Right kidney (tissue), 9 donors: ENCODE results near the gene DMGDH.

Experiments
- DNase-seq: peaks from one replicate; pipeline ENCODE4 v3.0.0-alpha.2; 2016
- long read RNA-seq, 8 donors: transcript quantifications; one replicate each; lab custom pipeline, GENCODE V29; 2026

Gene DMGDH
- long read RNA-seq, donor 1, partial matches to known transcripts: 75 of 92 reads
- long read RNA-seq, donor 1, other reads (novel, unspliced or antisense): 17 of 92 reads
- long read RNA-seq, donor 2, partial matches to known transcripts: 370 of 373 reads
- long read RNA-seq, donor 2, other reads (novel, unspliced or antisense): 0 of 373 reads
- long read RNA-seq, donor 3: 0 reads
- long read RNA-seq, donor 4: 0 reads
- long read RNA-seq, donor 5, partial matches to known transcripts: 6 of 7 reads
- long read RNA-seq, donor 5, other reads (novel, unspliced or antisense): 0 of 7 reads
- long read RNA-seq, donor 6, partial matches to known transcripts: 24 of 27 reads
- long read RNA-seq, donor 6, other reads (novel, unspliced or antisense): 0 of 27 reads
- long read RNA-seq, donor 7, transcript DMGDH-201 (16 exons, 3,106 nt): major isoform, 5 of 107 reads
- long read RNA-seq, donor 7, partial matches to known transcripts: 96 of 107 reads
- long read RNA-seq, donor 7, other reads (novel, unspliced or antisense): 6 of 107 reads
- long read RNA-seq, donor 8, partial matches to known transcripts: 0 of 2 reads
- long read RNA-seq, donor 8, other reads (novel, unspliced or antisense): 0 of 2 reads

DNA sequence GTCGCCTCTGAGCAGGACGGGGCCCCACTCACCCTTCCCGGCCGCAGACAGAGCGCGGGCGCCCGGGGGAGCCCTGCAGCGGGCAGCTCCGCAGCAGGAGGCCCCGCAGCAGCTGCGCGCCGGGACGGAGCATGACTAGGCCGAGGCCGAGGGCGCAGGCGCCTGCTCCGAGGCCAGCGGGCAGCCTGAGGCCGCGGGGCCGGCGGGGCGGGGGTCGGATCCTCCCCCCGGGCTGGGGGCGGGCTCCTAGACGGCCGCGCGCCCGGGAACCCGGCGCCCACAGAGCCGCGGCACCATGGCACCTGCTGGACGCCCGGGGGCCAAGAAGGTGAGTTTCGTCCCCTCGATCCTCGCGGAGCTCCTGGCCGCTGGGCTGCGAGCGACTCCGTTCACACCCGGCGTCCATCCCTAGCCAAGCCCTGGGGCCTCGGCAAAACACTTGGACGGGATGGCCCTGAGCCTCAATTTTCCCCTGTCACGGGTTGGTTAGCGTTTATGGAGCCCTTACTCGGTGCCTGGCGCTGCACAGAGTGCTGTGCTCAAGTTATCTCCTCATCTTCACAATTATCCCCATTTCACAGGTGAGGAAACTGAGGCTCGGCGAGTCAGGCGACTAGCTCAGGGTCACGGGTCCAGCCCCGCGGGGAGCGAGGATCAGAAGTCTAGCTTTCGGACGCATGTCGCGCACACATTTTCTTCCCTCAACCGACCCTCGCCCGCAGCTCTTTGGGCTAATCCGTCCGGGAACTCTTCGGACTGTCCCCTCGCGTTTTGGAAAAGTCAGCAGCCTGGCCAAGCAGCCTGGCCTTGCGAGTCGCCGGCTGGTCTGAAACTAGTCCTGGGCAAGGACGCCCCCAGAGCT lies at the start of gene DMGDH, which contains the start of gene BHMT2:
Gene DMGDH, minus strand, starts transcription at position 187 of the 862 bp plus-strand sequence. Its CDS starts 54 bp downstream, at position 133.
Gene BHMT2, plus strand, starts transcription at position 280 of the 862 bp plus-strand sequence. Its CDS starts 16 bp downstream, at position 296.
- DNase-seq: peak; percentile 44

DNA sequence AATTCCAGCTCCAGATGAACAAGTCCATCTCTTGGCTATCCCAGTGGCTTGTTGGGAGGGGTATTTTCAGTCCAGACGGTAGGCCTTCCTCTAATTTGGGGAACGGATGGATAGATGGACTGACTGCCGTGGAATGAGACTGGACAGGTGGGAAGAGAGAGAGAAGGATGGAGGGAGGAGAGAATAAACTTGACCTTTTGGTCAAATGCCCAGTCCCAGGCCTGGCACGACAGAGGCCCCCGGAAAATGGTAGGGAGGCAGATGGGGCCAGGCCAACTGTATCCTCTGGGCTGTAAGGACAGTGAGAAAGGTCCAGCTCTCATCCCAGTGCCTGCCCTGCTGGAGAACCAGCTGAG lies 43.2 kb upstream of the DMGDH start:
- no peak for DNase-seq

DNA sequence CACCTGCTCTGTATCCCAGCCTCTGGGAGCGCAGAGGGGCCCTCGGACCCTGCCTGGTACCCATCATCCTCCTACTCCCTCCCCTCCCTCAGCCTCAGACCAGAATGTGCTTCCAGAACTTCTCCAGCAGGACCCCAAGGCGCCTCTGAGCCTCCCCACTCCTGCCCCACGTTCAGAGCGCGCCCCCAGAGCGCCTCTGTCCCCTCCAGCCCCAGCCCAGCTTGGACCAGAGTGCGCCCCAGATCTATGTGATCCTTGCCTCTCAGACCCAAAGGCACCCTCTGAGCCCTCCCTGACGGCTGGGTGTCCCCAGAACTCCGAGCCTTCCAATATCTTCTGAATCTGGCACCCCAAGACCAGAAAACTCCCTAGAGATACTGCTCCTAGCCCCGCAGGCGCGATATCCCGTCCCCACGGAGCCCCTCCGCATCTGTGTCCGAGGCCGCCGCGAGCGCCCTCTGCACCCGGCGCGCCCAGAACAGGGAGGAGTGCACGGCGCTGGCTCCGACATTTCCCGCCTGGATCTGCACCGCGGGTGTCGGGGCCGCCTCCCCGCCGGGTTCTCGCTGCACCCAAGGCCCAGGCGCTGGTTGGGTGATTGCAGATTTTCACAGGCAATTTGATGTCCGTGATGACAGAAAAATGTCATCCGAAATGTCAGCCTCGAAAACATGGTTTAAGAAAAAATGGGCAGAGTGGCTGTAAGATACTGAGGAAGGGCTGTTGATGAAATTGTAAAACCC lies 42.7 kb upstream of the DMGDH start:
- DNase-seq: peak; percentile 49

DNA sequence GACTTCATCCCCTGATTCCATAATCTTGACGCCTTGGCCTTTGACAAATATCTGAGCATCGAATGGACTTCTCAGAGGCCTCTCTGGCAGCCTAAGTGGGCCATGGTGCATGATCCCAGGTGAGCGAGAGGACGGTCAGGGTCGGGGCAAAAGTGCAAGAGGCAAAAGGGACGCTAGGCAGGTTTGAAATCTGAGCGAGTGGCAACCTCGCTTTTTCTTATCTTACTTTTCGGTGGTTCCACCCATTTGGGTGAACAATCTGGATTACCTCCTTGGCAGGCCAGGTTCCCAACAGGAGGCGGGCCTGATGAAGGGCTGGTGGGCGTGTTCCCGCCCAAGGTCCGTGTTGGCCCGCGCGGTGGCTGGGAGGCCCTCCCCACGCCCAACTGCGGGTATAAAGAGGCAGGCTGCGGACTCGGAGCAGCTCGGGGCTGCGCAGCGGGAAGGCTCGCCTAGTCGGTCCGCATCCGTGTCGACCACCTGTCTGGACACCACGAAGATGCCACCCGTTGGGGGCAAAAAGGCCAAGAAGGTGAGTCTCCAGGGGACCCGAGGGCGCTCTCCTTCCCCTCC lies 42.0 kb upstream of the DMGDH start, which contains the start of gene BHMT:
Gene BHMT, plus strand, starts transcription at position 423 of the 573 bp plus-strand sequence. Its CDS starts 77 bp downstream, at position 500.
- no peak for DNase-seq

DNA sequence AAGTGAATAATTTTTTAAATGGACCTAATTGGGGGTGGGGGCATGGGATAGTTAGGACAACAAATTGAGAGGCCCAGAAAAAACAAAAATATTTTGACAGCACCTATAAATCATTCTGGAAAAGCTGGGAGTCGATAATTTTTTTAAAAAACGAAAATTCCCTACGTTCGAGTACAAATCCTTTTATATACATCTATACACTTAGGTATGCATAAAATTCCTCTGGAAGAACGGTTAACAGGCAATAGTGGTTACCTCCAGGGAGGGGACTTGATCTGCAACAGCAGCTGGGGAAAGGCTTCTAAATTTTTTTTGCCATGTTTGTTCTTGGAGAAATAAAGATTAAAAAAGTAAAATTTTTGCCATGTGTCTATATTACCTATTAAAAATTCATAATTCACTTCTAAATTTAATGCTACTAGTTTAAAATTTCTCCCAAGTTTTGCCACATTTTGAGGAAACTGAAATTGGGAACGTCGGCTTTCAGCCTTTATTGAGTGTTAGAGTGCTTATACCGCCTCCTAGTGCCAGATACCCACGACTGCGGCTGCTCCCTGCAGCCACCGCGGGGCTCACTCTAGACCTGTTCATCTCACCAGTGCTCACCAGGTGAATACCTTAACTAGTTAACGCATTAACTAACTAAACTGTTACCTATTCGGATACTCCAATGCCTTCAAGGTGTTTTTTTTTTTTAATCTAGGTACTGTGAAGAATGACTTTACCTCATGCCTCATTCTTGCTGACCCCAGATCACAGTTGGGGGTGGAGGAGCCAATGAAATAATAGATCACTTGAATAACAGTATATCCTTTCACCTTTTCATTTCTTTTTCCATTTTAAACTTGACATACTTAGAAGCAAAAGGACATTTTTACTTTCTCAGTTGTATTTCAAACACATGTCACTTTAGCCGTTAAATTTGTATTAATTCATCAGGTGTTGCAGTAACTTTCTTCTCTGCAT lies 40.3 kb upstream of the DMGDH start:
- no peak for DNase-seq

DNA sequence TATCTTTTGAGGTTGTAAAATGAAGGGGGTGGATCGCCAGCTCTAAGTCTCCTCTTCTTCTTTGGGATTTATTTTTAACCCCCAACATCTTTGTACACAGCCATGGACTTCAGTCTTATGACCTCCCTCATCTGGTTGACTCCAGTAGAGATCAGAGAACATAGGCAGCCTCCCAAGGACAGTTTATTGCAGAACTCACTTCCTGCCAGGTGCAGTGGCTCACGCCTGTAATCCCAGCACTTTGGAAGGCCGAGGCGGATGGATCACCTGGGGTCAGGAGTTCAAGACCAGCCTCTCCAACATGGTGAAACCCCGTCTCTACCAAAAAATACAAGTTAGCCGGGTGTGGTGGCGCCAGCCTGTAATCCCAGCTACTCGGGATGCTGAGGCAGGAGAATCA lies 39.3 kb upstream of the DMGDH start:
- no peak for DNase-seq

DNA sequence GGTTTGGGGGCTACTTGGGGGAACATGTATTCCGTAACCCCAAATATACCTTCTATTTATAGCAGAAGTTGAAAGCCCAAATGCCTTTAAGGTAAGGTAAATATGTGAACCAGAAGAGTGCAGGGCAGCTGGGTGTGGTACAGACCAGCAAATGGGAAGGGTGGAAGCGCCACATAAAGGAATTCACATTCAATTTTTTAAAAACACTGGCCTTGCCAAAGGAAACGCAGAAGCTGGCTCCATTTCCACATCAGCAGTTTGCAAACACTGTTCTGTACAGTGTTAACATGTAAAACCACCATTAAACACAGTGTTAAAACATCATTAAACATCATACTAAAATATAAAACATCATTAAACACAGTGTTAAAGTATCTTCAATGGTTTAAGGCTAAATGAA lies 38.6 kb upstream of the DMGDH start:
- no peak for DNase-seq

DNA sequence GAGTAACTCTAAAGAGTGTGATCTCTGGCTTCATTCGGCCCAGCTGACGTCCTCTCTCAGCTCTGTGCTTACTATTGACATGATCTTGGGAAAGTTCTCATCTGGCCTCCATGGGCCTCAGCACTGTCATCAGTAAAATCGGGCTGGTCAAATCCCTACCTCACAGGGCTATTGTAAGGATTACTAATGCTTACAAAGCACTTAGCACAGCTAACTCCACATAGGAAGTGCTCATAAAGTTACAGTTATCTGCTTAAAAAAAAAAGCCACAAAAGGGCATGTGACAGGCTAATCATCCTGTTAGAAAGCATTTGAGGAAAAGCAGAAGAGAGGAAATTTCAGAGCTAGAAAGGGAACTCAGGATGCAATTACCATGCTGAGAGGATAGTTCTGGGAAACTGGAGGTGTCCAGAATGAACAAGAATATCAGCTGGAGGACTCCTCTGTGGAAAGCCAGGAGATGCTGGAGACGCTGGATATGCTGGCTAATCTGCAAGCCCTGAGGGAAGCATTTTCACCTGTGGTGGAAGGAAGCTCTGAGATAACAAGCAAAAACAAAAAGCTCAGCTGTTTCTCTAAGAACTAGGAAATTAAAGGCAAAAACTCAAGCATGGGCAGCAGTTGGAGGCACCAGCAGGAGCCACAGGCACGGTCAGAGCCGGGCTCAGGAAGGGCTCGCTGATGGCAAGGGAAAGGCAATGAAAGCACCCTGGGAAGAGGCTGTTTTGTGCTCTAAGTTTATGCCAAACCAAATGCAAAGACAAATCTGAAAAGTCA lies 37.7 kb upstream of the DMGDH start:
- no peak for DNase-seq

DNA sequence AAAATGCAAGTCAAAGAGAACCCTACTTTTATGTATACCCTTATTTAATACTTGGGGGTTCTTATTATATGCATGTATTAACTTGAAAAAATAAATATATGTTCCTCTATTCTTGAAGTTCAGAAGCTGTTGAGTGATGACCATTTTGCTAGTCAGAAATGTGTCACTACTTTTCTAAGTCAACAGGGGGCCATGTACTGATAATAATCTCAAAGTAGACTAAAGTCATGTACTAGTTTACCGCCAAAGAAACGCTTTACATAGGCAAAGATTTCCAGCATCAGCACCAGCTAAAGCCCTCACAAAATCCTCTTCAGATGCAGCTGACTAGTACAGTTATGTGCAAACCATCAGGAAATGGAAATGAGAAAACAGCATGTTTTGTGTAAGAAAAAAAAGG lies 36.4 kb upstream of the DMGDH start:
- no peak for DNase-seq

DNA sequence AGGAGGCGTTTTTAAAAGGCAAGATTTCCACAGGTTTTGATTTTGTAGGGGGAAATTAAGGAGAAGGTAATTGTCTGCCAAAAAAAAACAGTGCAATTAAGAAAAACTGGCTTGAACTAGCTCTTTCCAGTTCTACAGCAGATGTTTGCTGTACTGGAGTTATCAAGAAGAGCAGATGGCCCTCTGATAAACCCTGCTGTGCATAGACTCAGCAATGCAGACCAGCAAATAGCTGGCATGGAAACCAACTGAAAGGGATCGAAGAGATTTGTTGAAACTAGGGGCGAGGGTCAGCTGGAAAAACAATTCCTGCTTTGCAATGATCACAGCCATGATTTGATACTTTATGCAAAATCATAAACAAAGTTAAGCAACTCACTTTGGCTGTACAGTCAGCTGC lies 24.3 kb upstream of the DMGDH start:
- no peak for DNase-seq

DNA sequence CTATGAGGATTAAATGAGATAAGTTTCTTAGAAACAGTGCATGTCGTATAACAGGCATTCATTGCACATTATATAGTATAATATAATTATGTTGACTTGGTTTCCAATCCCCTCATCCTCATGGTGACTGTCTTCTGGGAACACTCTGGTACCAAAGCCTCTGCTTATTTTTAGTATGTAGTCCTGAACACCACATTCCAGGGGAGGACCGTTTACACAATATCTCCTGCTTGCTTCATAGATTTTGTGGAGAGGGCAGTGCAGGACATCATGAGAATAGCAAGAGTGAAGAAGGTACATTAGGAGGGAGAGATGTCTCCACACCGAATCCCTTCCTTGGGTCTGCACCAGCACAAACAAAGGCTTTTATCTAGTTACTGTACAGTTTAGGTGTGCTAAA lies 21.6 kb upstream of the DMGDH start:
- DNase-seq: no peak

DNA sequence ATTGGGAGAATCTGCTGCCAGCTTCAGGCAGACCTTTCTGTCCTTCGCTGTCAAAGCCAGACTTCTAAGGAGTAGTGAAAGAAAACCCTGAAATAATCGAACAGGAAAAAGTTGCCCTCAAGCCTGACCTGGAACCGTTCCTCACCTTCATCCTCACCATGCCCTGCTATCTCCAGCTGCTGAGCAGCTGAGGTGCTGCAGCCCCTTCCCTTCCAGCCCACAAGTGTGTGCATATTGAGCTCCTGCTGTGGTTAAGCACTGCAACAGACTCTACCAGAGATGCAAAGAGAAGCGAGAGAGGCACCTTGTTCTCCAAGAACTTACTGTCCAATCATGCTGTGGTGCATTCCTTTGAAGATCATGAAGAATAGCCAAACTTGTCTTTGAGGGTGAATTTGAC lies 19.0 kb upstream of the DMGDH start:
- DNase-seq: no peak

DNA sequence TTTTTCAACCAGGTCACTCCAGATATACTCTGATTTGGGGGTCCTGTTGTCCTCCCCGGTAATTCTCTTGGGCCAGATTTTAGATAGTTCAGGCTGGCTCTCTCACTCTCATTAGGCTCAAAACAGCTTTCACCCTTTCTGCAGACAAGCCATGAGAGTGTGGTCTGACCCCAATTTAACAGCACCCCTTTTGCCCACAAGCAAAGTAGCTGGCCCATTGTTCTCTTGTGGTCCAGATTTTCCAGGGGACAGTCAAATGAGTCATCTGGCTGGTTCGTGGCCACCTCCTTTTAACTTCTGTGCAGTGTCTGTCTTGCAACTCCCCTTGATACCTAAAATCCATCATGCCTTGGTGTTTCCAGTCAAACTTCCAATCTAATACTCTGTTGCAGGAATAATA lies 16.6 kb upstream of the DMGDH start:
- no peak for DNase-seq

DNA sequence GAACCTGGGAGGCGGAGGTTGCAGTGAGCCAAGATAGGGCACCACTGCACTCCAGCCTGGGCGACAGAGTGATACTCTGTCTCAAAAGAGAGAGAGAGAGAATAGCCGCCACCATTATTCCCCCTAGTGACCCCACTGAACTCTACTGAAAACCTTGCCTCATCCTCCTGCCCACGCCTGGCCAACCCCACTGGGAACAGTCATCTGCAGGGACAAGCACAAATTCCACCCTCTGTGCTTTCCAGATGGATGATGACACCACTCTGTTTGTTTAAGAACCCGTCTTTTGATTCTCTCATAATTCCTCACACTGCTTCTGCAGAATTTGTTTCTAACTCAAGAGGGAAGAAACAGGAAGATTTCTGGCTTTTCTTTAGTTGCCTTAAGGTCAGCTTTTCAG lies 12.3 kb upstream of the DMGDH start:
- DNase-seq: no peak

DNA sequence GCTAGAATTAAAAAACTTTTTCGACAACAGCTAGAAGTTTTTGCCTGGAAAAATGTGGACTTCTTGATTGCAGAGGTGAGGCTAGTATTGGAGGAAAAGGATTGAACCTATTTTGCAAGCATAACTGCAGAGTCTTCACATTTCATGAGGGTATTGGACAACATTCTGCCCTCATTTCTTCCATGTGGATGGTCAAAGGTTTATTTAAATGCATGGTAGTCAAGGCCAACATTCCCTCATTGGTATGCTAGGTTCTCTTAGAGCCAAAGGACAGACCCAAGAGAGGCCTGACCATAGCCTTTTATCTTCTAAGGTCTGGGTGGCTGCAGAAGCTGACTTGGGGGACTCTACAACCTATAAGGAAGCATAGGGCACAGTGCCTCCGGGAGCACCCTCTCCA lies 11.3 kb upstream of the DMGDH start:
- DNase-seq: no peak

DNA sequence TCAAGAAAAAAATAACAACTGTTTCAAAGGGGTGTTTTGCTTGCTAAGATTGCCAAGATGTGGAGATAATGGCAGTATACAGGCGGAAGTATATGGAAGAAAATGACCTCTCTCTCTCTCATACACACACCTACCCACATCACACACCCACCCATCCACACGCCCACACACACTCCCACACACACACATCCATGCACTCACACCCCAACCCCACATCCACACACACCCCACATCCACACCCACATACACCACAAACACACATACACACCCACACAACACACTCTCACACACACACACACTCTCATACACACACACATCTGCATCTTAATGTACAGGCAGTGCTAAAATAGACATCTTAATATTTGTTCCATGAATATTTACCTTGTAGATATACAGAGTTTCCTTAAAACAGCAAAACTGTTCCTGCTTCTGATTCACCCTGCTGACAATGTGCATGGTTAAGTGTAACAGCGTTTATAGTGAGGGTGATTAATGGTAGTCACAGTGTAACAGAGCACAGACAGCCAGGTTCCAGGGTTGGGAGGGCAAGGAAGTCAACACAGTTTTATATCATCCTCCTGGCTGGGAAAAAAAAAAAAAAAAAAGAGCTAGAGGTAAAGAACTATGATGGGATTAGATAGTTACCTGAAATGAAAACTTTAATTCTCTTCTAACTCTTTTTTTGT lies 8.3 kb upstream of the DMGDH start:
- DNase-seq: no peak

DNA sequence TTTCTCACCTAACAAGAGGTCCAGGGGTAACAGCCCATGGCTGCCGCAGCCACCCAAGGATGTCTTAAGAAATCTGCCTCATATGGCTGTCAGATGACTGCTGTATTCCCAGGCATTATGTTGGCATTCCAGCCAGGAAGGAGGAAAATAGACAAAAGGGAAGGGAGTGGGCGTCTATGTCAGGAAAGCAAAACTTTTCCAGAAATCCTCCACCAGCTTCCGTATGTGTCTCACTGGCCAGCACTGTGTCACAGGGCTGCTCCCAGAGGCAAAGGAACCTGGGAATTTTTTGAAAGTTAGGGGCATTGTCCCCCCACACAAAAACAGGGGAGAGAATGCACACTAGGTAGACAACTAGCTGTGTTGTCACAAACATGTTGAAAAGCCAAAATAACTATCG lies 7.3 kb upstream of the DMGDH start:
- DNase-seq: no peak

DNA sequence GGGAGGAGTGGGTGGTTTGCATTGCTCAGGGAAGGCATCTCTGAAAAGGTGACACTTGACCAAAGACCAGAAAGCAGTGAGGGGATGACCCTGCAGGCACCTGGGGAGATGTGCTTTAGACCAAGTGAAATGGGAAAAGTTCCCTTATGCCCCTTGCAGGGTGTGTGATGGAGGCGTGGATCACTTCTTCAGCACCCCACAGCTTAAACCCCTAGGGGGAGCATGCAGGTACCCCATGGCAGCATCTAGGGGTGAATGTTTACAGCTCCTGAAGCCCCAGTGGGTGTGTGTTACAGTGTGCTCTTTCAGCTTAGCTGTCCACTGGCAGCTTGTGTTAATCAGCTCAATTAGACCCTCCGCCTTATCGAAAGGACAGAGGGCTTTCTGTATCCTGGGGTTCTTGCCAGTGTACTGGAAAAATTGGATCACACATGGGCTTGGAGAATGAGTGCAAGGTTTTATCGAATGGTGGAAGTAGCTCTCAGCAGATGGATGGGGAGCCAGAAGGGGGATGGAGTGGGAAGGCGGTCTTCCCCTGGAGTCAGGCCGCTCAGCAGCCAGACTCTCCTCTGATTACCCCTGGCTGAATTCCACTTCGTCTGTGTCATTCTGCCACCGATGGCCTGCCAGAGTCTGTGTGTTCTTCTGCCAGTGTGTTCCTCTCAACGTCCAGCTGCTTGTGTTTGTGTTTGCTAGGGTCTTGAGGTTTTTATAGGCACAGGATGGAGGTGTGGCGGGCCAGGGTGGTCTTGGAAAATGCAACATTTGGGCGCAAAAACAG lies 6.4 kb upstream of the DMGDH start:
- no peak for DNase-seq
